Measurements from ENCODE around the gene VPS11.

VPS11 gene

GRCh38 chr11:119114351-119114750 is 46.7 kb downstream of the VPS11 start:
- Histone ChIP-seq H3K27ac (ENCODE audit: poor library complexity, severe bottlenecking) (no peak overlapping the region), H3K27me3 (ENCODE audit: insufficient read depth, poor library complexity, severe bottlenecking) (no peaks in the 10 kb centered on the region), H3K36me3 (ENCODE audit: low read depth) (0 out of 2 replicates have a peak, but pooled peaks cover 3% of the 10 kb centered on the region), H3K4me1 (ENCODE audit: insufficient read depth, poor library complexity, severe bottlenecking) (no peaks in the 10 kb centered on the region), H3K9me3 (ENCODE audit: severe bottlenecking) (no peaks in the 10 kb centered on the region), H3K4me3 (ENCODE audit: severe bottlenecking) (no peak overlapping the region)
- no peak for TF ChIP-seq CTCF (IDR thresholded peaks at IDR 0.05; ENCODE audit: poor library complexity, severe bottlenecking)
- no peak for DNase-seq (ENCODE audit: low spot score)
- ATAC-seq (ENCODE audit: low read depth): no peak

- H3K27me3 ChIP-seq (ENCODE audit: insufficient read depth, poor library complexity, severe bottlenecking): no peaks in the 10 kb centered on the region
- no peaks in the 10 kb centered on the region for H3K9me3 ChIP-seq (ENCODE audit: severe bottlenecking)
- H3K36me3 ChIP-seq (ENCODE audit: low read depth): 0 out of 2 replicates have a peak, but pooled peaks cover 3% of the 10 kb centered on the region
- ATAC-seq (ENCODE audit: low read depth): no peak
- no peak overlapping the region for H3K4me3 ChIP-seq (ENCODE audit: severe bottlenecking)
- no peak for TF ChIP-seq CTCF (IDR thresholded peaks at IDR 0.05; ENCODE audit: poor library complexity, severe bottlenecking)
- H3K27ac ChIP-seq (ENCODE audit: poor library complexity, severe bottlenecking): no peak overlapping the region
- DNase-seq (ENCODE audit: low spot score): no peak
- H3K4me1 ChIP-seq (ENCODE audit: insufficient read depth, poor library complexity, severe bottlenecking): no peaks in the 10 kb centered on the region
Observed at GRCh38 chr11:119115484-119116234, 48.0 kb downstream of the VPS11 start.

GRCh38 chr11:119116235-119116594 is 48.6 kb downstream of the VPS11 start:
- ATAC-seq (ENCODE audit: low read depth) (no peak), DNase-seq (ENCODE audit: low spot score) (no peak)
- Histone ChIP-seq H3K36me3 (ENCODE audit: low read depth) (0 out of 2 replicates have a peak, but pooled peaks cover 3% of the 10 kb centered on the region), H3K4me1 (ENCODE audit: insufficient read depth, poor library complexity, severe bottlenecking) (no peaks in the 10 kb centered on the region), H3K4me3 (ENCODE audit: severe bottlenecking) (no peak overlapping the region), H3K27ac (ENCODE audit: poor library complexity, severe bottlenecking) (no peak overlapping the region), H3K27me3 (ENCODE audit: insufficient read depth, poor library complexity, severe bottlenecking) (no peaks in the 10 kb centered on the region), H3K9me3 (ENCODE audit: severe bottlenecking) (no peaks in the 10 kb centered on the region)
- TF ChIP-seq CTCF (IDR thresholded peaks at IDR 0.05; ENCODE audit: poor library complexity, severe bottlenecking): no peak

- DNase-seq (ENCODE audit: low spot score) (no peak), ATAC-seq (ENCODE audit: low read depth) (no peak)
- Histone ChIP-seq H3K9me3 (ENCODE audit: severe bottlenecking) (no peaks in the 10 kb centered on the region), H3K4me1 (ENCODE audit: insufficient read depth, poor library complexity, severe bottlenecking) (no peaks in the 10 kb centered on the region), H3K27me3 (ENCODE audit: insufficient read depth, poor library complexity, severe bottlenecking) (no peaks in the 10 kb centered on the region), H3K4me3 (ENCODE audit: severe bottlenecking) (no peak overlapping the region), H3K27ac (ENCODE audit: poor library complexity, severe bottlenecking) (no peak overlapping the region), H3K36me3 (ENCODE audit: low read depth) (0 out of 2 replicates have a peak, but pooled peaks cover 3% of the 10 kb centered on the region)
- TF ChIP-seq CTCF (IDR thresholded peaks at IDR 0.05; ENCODE audit: poor library complexity, severe bottlenecking): no peak
Observed at GRCh38 chr11:119116601-119117000, 49.0 kb downstream of the VPS11 start.
